Panc1 (cell line): Measurements from ENCODE around the gene BCL3. TPM values are rescaled to one million over a fixed set of nuclear protein-coding genes. Genes with fewer than 3 reads are reported as not detected.

Source experiments
- ATAC-seq: fragments of 200-7000 bp; cut with Tn5 transposase; 2 replicates; pipeline ENCODE4 v1.9.1; 2020; ENCODE audit warnings: mild to moderate bottlenecking, moderate library complexity
- BruUV-seq: library from RNA; stranded (reverse); fragments of 400-500 nt; replicated peaks from 2 replicates; lab custom pipeline; 2021; lab: Mats Ljungman, UMichigan
- CTCF ChIA-PET: fragments of 300-600 bp; sonication (Branson Sonifier 250); formaldehyde crosslinking; loops from one replicate; lab custom pipeline; 2022; ENCODE audit warnings: antibody characterized with exemption; lab: Charles Lee
- POLR2A ChIA-PET: fragments of 300-600 bp; sonication (Branson Sonifier 250); formaldehyde crosslinking; loops from one replicate; lab custom pipeline; 2022; ENCODE audit warnings: antibody characterized with exemption; lab: Charles Lee
- DNase-seq: peaks from one replicate; pipeline ENCODE4 v3.0.0-alpha.2; 2010; ENCODE audit warnings: low read depth, low spot score
- H3K27ac ChIP-seq: 2 replicates; pipeline ENCODE4 v1.5.1; 2011; ENCODE audit warnings: mild to moderate bottlenecking, low read length, inconsistent platforms
- H3K27me3 ChIP-seq: fragments of 200-500 bp; sonication (Bioruptor generic); 2 replicates; pipeline ENCODE4 v1.6.0; 2014; ENCODE audit warnings: low read length, inconsistent platforms; ENCODE audit not compliant: control insufficient read depth, insufficient read depth
- H3K36me3 ChIP-seq: fragments of 200-500 bp; sonication (Bioruptor generic); 2 replicates; pipeline ENCODE4 v1.5.1; 2014; ENCODE audit warnings: inconsistent platforms, mild to moderate bottlenecking, low read length, moderate library complexity; ENCODE audit not compliant: control insufficient read depth, insufficient read depth
- H3K4me1 ChIP-seq: 2 replicates; pipeline ENCODE4 v1.5.1; 2011; ENCODE audit warnings: inconsistent platforms, mild to moderate bottlenecking, low read length, moderate library complexity; ENCODE audit not compliant: control insufficient read depth, insufficient read depth
- H3K4me3 ChIP-seq, 2 experiments: 2 replicates each; pipeline ENCODE4 v1.5.1; 2011 to 2012; ENCODE audit warnings: low read depth in 2 of 2, low read length in 2 of 2, mild to moderate bottlenecking in 2 of 2, inconsistent platforms in 1 of 2, moderate library complexity in 1 of 2
- H3K9me3 ChIP-seq: fragments of 200-500 bp; sonication (Bioruptor generic); 2 replicates; pipeline ENCODE4 v1.5.1; 2014; ENCODE audit warnings: low read depth, mild to moderate bottlenecking, inconsistent platforms, low read length, moderate library complexity; ENCODE audit not compliant: control insufficient read depth, insufficient read depth
- POLR2AphosphoS5 ChIP-seq: IDR thresholded peaks from 2 replicates; pipeline ENCODE4 v1.6.1; 2012; ENCODE audit warnings: mild to moderate bottlenecking, low read depth, low read length, moderate library complexity
- SIN3A ChIP-seq: IDR thresholded peaks from 2 replicates; pipeline ENCODE4 v1.6.1; 2012; ENCODE audit warnings: low read depth, mild to moderate bottlenecking, low read length, moderate library complexity, borderline replicate concordance; ENCODE audit not compliant: insufficient read depth
- TCF7L2 ChIP-seq: IDR thresholded peaks from 2 replicates; pipeline ENCODE4 v1.6.1; 2011; ENCODE audit warnings: mild to moderate bottlenecking, low read depth, low read length, inconsistent platforms
- in situ Hi-C: cut with HindIII; loops from 2 replicates; pipeline ENCODE4 v1.10.0; 2016; ENCODE audit warnings: low sequenced_read_pairs, low pct_unique_long_range_greater_than_20kb
- intact Hi-C: fragments of 100-400 bp; cut with micrococcal nuclease; formaldehyde crosslinking; loops from one replicate; pipeline ENCODE4 v1.10.0; 2022; ENCODE audit not compliant: unreplicated experiment
- total RNA-seq: library from RNA; stranded (reverse); gene quantifications from one replicate; pipeline ENCODE4 v1.2.1, GENCODE V29; 2021; ENCODE audit not compliant: unreplicated experiment
- TF ChIP-seq, protein P1 (sequence below): fragments of 450-650 bp; IDR thresholded peaks from 2 replicates; pipeline ENCODE4 v1.5.1; 2017; ENCODE audit warnings: mild to moderate bottlenecking
- TF ChIP-seq, protein P2 (sequence below), 2 experiments: IDR thresholded peaks; 2 replicates each; pipeline ENCODE4 v1.6.1; 2011 to 2012; ENCODE audit warnings: low read depth in 2 of 2, control low read depth in 1 of 2, low read length in 1 of 2, mild to moderate bottlenecking in 1 of 2, moderate library complexity in 1 of 2; ENCODE audit not compliant: insufficient read depth in 1 of 2

Gene BCL3
- total RNA-seq, 1 experiment from 2014 or later, result 48.5 TPM

DNA sequence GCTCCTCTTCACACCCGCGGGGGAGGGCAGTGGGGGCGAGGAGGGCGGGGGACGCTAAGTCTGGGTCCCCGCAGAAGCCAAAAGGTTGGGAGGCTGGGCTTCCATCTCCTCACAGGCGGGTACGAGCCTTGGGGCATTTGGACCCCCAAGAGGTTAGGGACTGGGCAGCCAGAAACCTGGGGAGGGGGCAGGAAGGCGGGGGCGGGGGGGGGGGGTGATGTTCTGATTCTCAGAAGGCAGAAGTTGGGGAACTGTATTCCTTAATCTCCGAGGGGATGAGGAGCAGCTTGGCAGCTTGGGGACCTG, 5.1 kb downstream of the BCL3 start:
- no peak for ATAC-seq
- no peaks in the 10 kb centered on the region for H3K9me3 ChIP-seq
- H3K36me3 ChIP-seq, result no peaks in the 10 kb centered on the region; the same call in 1 of the 2 replicates
- no peaks in the 10 kb centered on the region for H3K27me3 ChIP-seq
- H3K27ac ChIP-seq, result peak overlapping the region; percentile 89
- H3K4me3 ChIP-seq, result peak overlapping the region; percentile 12 to 72
- CTCF ChIA-PET, result interaction anchor here (0.7 to 1.3 kb wide), 2 partner anchors 15 to 64 kb away, joined by 3 to 4 read pairs; no protein-coding TSS in a partner anchor
- in situ Hi-C loops (no loop called here), intact Hi-C loops (no loop called here)
- POLR2A ChIA-PET, result interaction anchor here (0.6 to 0.7 kb wide), 2 partner anchors 12 to 22 kb away, joined by 3 to 5 read pairs; no protein-coding TSS in a partner anchor
- H3K4me1 ChIP-seq, result peaks cover 48% of the 10 kb centered on the region
- TF ChIP-seq, protein P1, sequence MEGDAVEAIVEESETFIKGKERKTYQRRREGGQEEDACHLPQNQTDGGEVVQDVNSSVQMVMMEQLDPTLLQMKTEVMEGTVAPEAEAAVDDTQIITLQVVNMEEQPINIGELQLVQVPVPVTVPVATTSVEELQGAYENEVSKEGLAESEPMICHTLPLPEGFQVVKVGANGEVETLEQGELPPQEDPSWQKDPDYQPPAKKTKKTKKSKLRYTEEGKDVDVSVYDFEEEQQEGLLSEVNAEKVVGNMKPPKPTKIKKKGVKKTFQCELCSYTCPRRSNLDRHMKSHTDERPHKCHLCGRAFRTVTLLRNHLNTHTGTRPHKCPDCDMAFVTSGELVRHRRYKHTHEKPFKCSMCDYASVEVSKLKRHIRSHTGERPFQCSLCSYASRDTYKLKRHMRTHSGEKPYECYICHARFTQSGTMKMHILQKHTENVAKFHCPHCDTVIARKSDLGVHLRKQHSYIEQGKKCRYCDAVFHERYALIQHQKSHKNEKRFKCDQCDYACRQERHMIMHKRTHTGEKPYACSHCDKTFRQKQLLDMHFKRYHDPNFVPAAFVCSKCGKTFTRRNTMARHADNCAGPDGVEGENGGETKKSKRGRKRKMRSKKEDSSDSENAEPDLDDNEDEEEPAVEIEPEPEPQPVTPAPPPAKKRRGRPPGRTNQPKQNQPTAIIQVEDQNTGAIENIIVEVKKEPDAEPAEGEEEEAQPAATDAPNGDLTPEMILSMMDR, result no peak
- TF ChIP-seq, protein P2, sequence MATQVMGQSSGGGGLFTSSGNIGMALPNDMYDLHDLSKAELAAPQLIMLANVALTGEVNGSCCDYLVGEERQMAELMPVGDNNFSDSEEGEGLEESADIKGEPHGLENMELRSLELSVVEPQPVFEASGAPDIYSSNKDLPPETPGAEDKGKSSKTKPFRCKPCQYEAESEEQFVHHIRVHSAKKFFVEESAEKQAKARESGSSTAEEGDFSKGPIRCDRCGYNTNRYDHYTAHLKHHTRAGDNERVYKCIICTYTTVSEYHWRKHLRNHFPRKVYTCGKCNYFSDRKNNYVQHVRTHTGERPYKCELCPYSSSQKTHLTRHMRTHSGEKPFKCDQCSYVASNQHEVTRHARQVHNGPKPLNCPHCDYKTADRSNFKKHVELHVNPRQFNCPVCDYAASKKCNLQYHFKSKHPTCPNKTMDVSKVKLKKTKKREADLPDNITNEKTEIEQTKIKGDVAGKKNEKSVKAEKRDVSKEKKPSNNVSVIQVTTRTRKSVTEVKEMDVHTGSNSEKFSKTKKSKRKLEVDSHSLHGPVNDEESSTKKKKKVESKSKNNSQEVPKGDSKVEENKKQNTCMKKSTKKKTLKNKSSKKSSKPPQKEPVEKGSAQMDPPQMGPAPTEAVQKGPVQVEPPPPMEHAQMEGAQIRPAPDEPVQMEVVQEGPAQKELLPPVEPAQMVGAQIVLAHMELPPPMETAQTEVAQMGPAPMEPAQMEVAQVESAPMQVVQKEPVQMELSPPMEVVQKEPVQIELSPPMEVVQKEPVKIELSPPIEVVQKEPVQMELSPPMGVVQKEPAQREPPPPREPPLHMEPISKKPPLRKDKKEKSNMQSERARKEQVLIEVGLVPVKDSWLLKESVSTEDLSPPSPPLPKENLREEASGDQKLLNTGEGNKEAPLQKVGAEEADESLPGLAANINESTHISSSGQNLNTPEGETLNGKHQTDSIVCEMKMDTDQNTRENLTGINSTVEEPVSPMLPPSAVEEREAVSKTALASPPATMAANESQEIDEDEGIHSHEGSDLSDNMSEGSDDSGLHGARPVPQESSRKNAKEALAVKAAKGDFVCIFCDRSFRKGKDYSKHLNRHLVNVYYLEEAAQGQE (IDR thresholded peaks at IDR 0.05; ENCODE audit: insufficient read depth in 1 of 2, low read depth in 2 of 2, low read length in 1 of 2), result no peak
- TF ChIP-seq TCF7L2 (no peak), POLR2AphosphoS5 (no peak), SIN3A (no peak)
- no peak for DNase-seq
- BruUV-seq, result no TSS peak

- Histone ChIP-seq H3K4me3 (peak overlapping the region; percentile 7 to 72; a peak in 3 of 4 replicates), H3K36me3 (no peaks in the 10 kb centered on the region; the same call in 1 of the 2 replicates), H3K4me1 (peaks cover 48% of the 10 kb centered on the region), H3K9me3 (no peaks in the 10 kb centered on the region), H3K27ac (peak overlapping the region; percentile 89), H3K27me3 (no peaks in the 10 kb centered on the region)
- ATAC-seq (peak; percentile 33), DNase-seq (no peak)
- BruUV-seq, result no TSS peak
- ChIA-PET CTCF (interaction anchor here (0.7 to 1.3 kb wide), 3 partner anchors 15 to 65 kb away, joined by 3 to 4 read pairs (median 3); no protein-coding TSS in a partner anchor), POLR2A (interaction anchor here (0.6 kb wide), 1 partner anchor 23 kb away, joined by 3 read pairs; no protein-coding TSS in a partner anchor)
- intact Hi-C loops, result no loop called here
- in situ Hi-C loops, result no loop called here
- no peak for TF ChIP-seq SIN3A
- TF ChIP-seq, protein P2 (IDR thresholded peaks at IDR 0.05; ENCODE audit: insufficient read depth in 1 of 2, low read depth in 2 of 2, low read length in 1 of 2), result no peak
- TF ChIP-seq TCF7L2, result no peak
- TF ChIP-seq POLR2AphosphoS5, result no peak; the same call in 1 of the 2 replicates
- TF ChIP-seq, protein P1, result no peak
Measured at GRCh38 chr19:44753932-44754749, 5.6 kb downstream of the BCL3 start.
